Measurements from ENCODE around the gene SMIM36.

Gene SMIM36

GRCh38 chr17:55513885-55514590 lies 2.8 kb upstream of the SMIM36 start:
- TF ChIP-seq FOXP2 (optimal IDR thresholded peaks at IDR 0.05; ENCODE audit: borderline replicate concordance, extremely low read depth, extremely low read length, insufficient read depth) (no peak), REST (IDR thresholded peaks at IDR 0.05; ENCODE audit: insufficient read depth in 1 of 2, low read depth in 2 of 2, low read length in 2 of 2) (no peak), POLR2AphosphoS5 (IDR thresholded peaks at IDR 0.05; ENCODE audit: low read depth, low read length) (no peak), TAF1 (IDR thresholded peaks at IDR 0.05; ENCODE audit: borderline replicate concordance, insufficient read depth, low read length) (no peak), SIN3A (IDR thresholded peaks at IDR 0.05; ENCODE audit: borderline replicate concordance, insufficient read depth, low read length) (no peak)

- TF ChIP-seq FOXP2 (optimal IDR thresholded peaks at IDR 0.05; ENCODE audit: borderline replicate concordance, extremely low read depth, extremely low read length, insufficient read depth) = no peak
- TF ChIP-seq REST (IDR thresholded peaks at IDR 0.05; ENCODE audit: insufficient read depth in 1 of 2, low read depth in 2 of 2, low read length in 2 of 2) = no peak
- TF ChIP-seq TAF1 (IDR thresholded peaks at IDR 0.05; ENCODE audit: borderline replicate concordance, insufficient read depth, low read length) = no peak
- TF ChIP-seq SIN3A (IDR thresholded peaks at IDR 0.05; ENCODE audit: borderline replicate concordance, insufficient read depth, low read length) = no peak
- TF ChIP-seq POLR2AphosphoS5 (IDR thresholded peaks at IDR 0.05; ENCODE audit: low read depth, low read length) = no peak
Measured at GRCh38 chr17:55500103-55500502, 11.1 kb downstream of the SMIM36 start.

- TF ChIP-seq FOXP2 (optimal IDR thresholded peaks at IDR 0.05; ENCODE audit: borderline replicate concordance, extremely low read depth, extremely low read length, insufficient read depth) (no peak), REST (IDR thresholded peaks at IDR 0.05; ENCODE audit: insufficient read depth in 1 of 2, low read depth in 2 of 2, low read length in 2 of 2) (no peak), POLR2AphosphoS5 (IDR thresholded peaks at IDR 0.05; ENCODE audit: low read depth, low read length) (no peak), SIN3A (IDR thresholded peaks at IDR 0.05; ENCODE audit: borderline replicate concordance, insufficient read depth, low read length) (no peak), TAF1 (IDR thresholded peaks at IDR 0.05; ENCODE audit: borderline replicate concordance, insufficient read depth, low read length) (no peak)
Measured at GRCh38 chr17:55496094-55496881, 15.0 kb downstream of the SMIM36 start.

- TF ChIP-seq TAF1 (IDR thresholded peaks at IDR 0.05; ENCODE audit: borderline replicate concordance, insufficient read depth, low read length) (no peak), POLR2AphosphoS5 (IDR thresholded peaks at IDR 0.05; ENCODE audit: low read depth, low read length) (no peak), SIN3A (IDR thresholded peaks at IDR 0.05; ENCODE audit: borderline replicate concordance, insufficient read depth, low read length) (no peak), REST (IDR thresholded peaks at IDR 0.05; ENCODE audit: insufficient read depth in 1 of 2, low read depth in 2 of 2, low read length in 2 of 2) (no peak), FOXP2 (optimal IDR thresholded peaks at IDR 0.05; ENCODE audit: borderline replicate concordance, extremely low read depth, extremely low read length, insufficient read depth) (no peak)
Measured at GRCh38 chr17:55495239-55495638, 16.0 kb downstream of the SMIM36 start.
